HG02852 (cell line): ENCODE data around the gene FOXC1.

Experiments used
- ATAC-seq: cut with Tn5 transposase; IDR thresholded peaks from one replicate; pipeline ENCODE4 v1.9.1; 2021; ENCODE audit warnings: mild to moderate bottlenecking, moderate library complexity; ENCODE audit not compliant: unreplicated experiment

The FOXC1 gene

GRCh38 chr6:1609648-1610496, at the start of gene FOXC1:
TSS of gene FOXC1 (plus strand) at chr6:1609915. CDS start at chr6:1610446, 531 bp downstream.
- peak; percentile 57 for ATAC-seq

- no peak for ATAC-seq
These were observed 49.2 kb upstream of the FOXC1 start for GRCh38 chr6:1560281-1561058.

- no peak for ATAC-seq
These were observed 48.4 kb upstream of the FOXC1 start for GRCh38 chr6:1561355-1561754.

- no peak for ATAC-seq
These were observed 47.4 kb upstream of the FOXC1 start for GRCh38 chr6:1562171-1562955.

DNA sequence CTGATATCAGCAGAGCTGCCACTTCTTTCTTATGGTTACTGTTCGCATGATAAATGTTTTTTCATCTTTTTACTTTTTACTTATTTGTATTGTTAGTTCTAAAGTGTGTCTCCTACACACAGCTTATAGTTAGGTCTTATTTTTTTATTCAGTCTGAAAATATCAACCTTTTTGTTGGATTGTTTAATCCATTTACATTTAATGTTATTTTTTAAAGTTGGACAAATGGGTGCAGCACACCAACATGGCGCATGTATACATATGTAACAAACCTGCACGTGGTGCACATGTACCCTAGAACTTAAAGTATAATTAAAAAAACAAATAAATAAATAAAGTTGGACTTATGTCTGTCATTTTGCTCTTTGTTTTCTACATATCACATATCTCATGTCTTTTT, 40.3 kb upstream of the FOXC1 start:
- no peak for ATAC-seq

DNA sequence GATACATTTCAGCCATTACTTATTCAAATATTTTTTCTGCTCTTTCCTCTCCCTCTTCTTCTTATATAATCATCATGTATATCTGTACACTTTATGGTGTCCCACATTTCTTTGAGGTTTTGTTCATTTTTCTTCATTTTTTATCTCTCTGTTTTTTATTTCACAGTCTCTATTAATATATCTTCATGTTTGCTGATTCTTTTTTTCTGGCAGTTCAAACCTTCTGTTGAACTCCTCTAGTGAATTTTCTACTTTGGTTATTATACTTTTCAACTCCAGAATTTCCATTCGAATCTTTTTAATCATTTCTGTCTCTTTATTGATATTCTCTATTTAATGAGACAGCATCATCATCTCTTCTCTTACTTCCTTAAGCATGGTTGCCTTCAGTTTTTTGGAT, 38.9 kb upstream of the FOXC1 start:
- ATAC-seq: no peak

GRCh38 chr6:1572892-1573291, 36.8 kb upstream of the FOXC1 start:
- ATAC-seq: no peak

GRCh38 chr6:1574083-1574761, 35.5 kb upstream of the FOXC1 start:
- no peak for ATAC-seq

DNA sequence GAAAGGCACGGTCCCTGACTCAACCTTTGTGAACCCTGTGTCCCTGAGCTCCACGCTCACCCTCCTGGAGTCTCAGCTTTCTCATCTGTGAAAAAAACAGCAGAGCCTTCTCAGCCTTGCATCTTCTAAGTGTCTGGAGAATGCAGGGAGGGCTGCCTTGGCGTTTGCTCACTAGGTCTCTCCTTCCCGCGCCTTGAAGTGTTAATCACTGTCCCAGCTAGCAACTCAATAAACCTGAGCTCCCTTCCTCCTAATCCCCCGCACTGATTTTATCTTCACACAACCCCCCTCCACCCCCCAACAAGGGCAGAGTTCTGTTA, 34.9 kb upstream of the FOXC1 start:
- ATAC-seq: no peak

DNA sequence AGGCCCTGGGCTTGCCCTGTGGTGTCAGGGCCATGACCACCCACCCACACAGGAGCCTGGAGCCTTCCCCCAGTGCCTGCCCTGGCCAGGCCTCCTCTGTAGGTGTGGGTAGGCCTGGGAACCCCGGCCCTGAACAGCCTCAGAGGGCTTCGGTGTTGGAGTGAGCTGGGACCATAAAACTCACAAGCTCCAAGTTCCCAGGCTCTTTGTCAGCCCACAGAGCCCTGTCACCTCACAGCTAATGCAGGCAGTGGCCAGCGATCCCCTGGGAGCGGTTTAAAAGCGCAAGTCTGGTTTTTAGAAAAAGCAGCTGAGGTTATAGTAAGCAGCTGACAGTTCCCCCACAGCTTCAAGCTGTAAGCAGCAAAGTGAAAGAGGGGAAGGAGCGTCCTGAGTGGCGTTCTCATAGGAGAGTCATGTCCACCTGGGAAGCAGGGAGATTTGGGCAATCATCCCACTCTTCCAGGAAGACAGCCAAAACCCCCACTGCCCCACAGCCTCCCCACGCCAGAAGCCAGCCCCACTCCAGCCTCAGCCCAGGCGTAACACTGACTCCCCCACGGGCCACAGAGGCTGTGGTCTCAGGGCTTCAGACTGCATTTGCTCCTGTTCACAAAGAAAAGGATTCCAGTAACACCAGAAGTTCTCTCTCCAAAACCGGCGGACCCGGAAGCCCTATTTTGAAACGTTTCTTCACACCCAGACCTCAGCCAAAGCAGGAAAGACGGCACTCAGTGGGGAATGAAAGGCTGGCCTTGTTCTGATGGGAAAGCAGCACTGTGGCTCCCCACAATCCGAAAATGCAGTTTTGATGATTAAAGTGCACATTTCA, 34.3 kb upstream of the FOXC1 start:
- no peak for ATAC-seq

DNA sequence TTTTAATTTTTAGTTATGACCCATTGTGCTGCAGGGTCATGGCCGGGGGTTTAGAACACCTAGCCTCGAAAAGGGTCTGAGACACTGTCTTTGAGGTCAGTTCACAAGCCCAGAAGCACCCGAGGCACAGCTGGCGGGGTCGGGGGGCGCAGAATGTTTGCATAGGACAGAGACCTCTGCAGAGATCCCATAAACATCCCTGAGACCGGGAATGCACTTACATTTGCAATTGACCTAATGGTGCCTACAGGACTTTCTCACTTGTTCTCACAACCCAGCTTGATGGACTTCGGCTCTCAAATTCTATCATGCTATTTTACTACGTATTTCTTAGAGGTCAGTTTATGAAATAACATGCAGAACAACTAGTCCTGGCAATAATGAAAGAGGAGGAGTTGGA, 33.5 kb upstream of the FOXC1 start:
- ATAC-seq: no peak

- no peak for ATAC-seq
These were observed 33.0 kb upstream of the FOXC1 start for GRCh38 chr6:1576711-1577110.

DNA sequence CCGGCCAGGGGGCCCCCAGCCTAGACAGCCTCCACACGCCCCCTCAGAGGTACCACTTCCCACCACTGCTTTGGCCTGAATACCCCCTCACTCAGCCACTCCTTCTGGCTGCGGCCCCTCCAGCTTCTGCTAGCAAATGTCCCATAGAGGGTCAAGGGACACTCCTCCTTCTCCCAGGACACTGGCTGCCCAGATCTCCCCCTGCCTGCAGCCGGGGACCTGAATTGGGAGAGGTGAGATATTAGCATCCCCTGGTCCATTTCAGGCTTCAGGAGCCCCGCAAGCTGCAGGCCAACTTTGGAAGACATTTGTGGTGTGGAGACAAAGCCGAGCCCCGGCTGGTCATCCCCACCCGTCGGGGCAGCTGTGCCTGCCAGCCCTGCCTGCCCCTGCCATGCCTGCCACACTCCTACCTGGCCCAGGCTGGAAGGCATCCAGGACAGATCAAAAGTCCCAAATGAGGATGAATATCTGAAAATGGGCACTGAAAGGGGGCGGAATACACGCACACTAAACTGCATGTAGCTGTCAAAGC, 32.5 kb upstream of the FOXC1 start:
- ATAC-seq: no peak

DNA sequence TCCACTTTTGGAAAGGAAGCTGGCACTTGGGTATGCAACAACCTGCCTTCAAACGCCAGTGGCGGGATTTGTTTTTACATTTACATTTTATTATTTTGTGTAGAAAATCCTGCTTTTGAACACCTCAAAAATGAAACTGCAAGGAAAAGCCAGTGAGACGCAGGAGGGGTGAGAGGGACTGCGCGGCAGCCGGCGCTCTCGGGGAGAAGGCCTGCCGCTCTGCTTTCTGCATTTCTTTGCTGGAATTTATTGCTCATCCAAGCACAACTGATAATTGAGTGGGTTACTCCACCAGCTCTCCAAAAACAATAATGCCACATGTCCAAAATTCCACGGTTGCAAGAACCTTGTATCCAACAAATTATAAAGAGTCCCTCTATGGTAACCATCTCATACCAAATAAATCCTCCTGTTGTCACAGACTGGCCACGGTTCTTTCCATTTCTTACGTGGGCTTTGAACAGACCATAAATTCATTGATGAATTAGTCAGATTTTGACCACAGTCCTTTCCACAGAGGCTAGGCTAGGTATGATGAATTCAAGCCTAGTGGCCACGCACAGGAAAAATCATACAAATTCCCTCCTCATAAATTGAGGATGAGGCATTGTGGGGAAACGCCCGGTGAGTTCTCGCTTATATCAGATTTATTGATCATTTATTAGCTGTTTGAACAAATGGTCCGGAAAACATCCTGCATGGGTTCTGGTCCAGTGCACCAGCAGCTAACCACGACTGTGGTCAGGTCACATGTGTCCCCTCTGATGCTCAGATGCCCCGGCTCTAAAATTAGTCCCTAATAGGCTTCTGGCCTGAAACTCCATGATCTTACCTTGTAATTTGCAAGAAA, 31.6 kb upstream of the FOXC1 start:
- no peak for ATAC-seq

- ATAC-seq: no peak
These were observed 30.6 kb upstream of the FOXC1 start for GRCh38 chr6:1579096-1579495.

GRCh38 chr6:1580109-1580508, 29.6 kb upstream of the FOXC1 start:
- ATAC-seq: no peak

GRCh38 chr6:1580585-1580984, 29.1 kb upstream of the FOXC1 start:
- no peak for ATAC-seq

- ATAC-seq: no peak
These were observed 28.4 kb upstream of the FOXC1 start for GRCh38 chr6:1581120-1581991.
